AG09319 (cell line): ENCODE data around the gene SERINC5.
"Not testable (repeated sequence)": the region's sequence is repeated elsewhere in the genome, so short reads cannot be mapped to it uniquely, and the experiment has no call there.

ENCODE experiments used
- DNase-seq: peaks from one replicate; pipeline ENCODE4 v3.0.0-alpha.2; 2010; ENCODE audit warnings: low read depth; ENCODE audit errors: extremely low read depth
- CTCF ChIP-seq: IDR thresholded peaks from 2 replicates; pipeline ENCODE4 v1.5.1; 2011; ENCODE audit warnings: low read depth, mild to moderate bottlenecking, inconsistent platforms, low read length, moderate library complexity

Gene SERINC5

GRCh38 chr5:80189701-80190100 lies 66.1 kb downstream of the SERINC5 start:
- no peak for TF ChIP-seq CTCF
- no peak for DNase-seq

GRCh38 chr5:80189201-80189600 lies 66.6 kb downstream of the SERINC5 start:
- no peak for DNase-seq
- TF ChIP-seq CTCF: no peak

GRCh38 chr5:80187421-80188090 lies 68.3 kb downstream of the SERINC5 start:
- TF ChIP-seq CTCF: no peak
- DNase-seq: no peak

GRCh38 chr5:80185535-80185934 lies 70.3 kb downstream of the SERINC5 start:
- not testable (repeated sequence) for DNase-seq

- TF ChIP-seq CTCF: no peak
- DNase-seq: no peak
Observed at GRCh38 chr5:80185095-80185494, 70.8 kb downstream of the SERINC5 start.

GRCh38 chr5:80184235-80185023 lies 71.4 kb downstream of the SERINC5 start:
- no peak for TF ChIP-seq CTCF
- no peak for DNase-seq

- not testable (repeated sequence) for DNase-seq
Observed at GRCh38 chr5:80183728-80184234, 72.1 kb downstream of the SERINC5 start.

- TF ChIP-seq CTCF: no peak
- DNase-seq: no peak
Observed at GRCh38 chr5:80182809-80183580, 72.9 kb downstream of the SERINC5 start.
